Mesendoderm (in vitro differentiated cells): ENCODE results near the gene FLOT1.
"Not testable (repeated sequence)": the region's sequence is repeated elsewhere in the genome, so short reads cannot be mapped to it uniquely, and the experiment has no call there.

ENCODE experiments used
- DNase-seq: peaks from one replicate; pipeline ENCODE4 v3.0.0; 2013
- H2AK5ac ChIP-seq: 2 replicates; pipeline ENCODE4 v1.6.1; 2013; ENCODE audit warnings: low read length, inconsistent platforms
- H2BK120ac ChIP-seq: 2 replicates; pipeline ENCODE4 v1.6.1; 2013; ENCODE audit warnings: low read depth, mild to moderate bottlenecking, low read length, moderate library complexity, mixed read lengths
- H2BK15ac ChIP-seq: replicated peaks from 2 replicates; pipeline ENCODE4 v1.6.1; 2013; ENCODE audit warnings: low read depth, mild to moderate bottlenecking, moderate library complexity
- H2BK5ac ChIP-seq: 2 replicates; pipeline ENCODE4 v1.6.1; 2013; ENCODE audit warnings: low read length, inconsistent platforms
- H3K18ac ChIP-seq: 2 replicates; pipeline ENCODE4 v1.6.1; 2013; ENCODE audit warnings: mild to moderate bottlenecking, low read length, mixed read lengths
- H3K23ac ChIP-seq: one replicate; pipeline ENCODE4 v1.6.1; 2013; ENCODE audit warnings: low read length
- H3K27ac ChIP-seq: 2 replicates; pipeline ENCODE4 v1.5.1; 2013; ENCODE audit warnings: low read depth, mild to moderate bottlenecking, inconsistent platforms, low read length, moderate library complexity
- H3K27me3 ChIP-seq: 2 replicates; pipeline ENCODE4 v1.6.1; 2013; ENCODE audit warnings: low read length, control low read depth, mild to moderate bottlenecking, inconsistent platforms; ENCODE audit not compliant: insufficient read depth, poor library complexity
- H3K36me3 ChIP-seq: 2 replicates; pipeline ENCODE4 v1.6.1; 2013; ENCODE audit warnings: low read length, inconsistent platforms; ENCODE audit not compliant: control insufficient read depth, insufficient read depth
- H3K4ac ChIP-seq: one replicate; pipeline ENCODE4 v1.6.1; 2013; ENCODE audit warnings: low read depth, mild to moderate bottlenecking, low read length, moderate library complexity
- H3K4me1 ChIP-seq: 2 replicates; pipeline ENCODE4 v1.6.1; 2013; ENCODE audit warnings: low read depth, low read length, inconsistent platforms; ENCODE audit not compliant: control insufficient read depth
- H3K4me2 ChIP-seq: 2 replicates; pipeline ENCODE4 v1.6.1; 2013; ENCODE audit warnings: low read length
- H3K4me3 ChIP-seq: 2 replicates; pipeline ENCODE4 v1.5.1; 2013; ENCODE audit warnings: mild to moderate bottlenecking, low read length
- H3K56ac ChIP-seq: one replicate; pipeline ENCODE4 v1.6.1; 2013; ENCODE audit warnings: low read length
- H3K79me1 ChIP-seq: 2 replicates; pipeline ENCODE4 v1.6.1; 2013; ENCODE audit warnings: low read length, inconsistent platforms
- H3K79me2 ChIP-seq: 2 replicates; pipeline ENCODE4 v1.6.1; 2013; ENCODE audit warnings: mild to moderate bottlenecking, low read length; ENCODE audit not compliant: control insufficient read depth, insufficient read depth
- H3K9ac ChIP-seq: 2 replicates; pipeline ENCODE4 v1.6.1; 2013; ENCODE audit warnings: low read length, inconsistent platforms
- H4K5ac ChIP-seq: one replicate; pipeline ENCODE4 v1.6.1; 2013; ENCODE audit warnings: low read length
- H4K8ac ChIP-seq: one replicate; pipeline ENCODE4 v1.6.1; 2013; ENCODE audit warnings: low read depth, mild to moderate bottlenecking, control low read depth, low read length, moderate library complexity
- WGBS: extraction: QIAGEN DNeasy Blood & Tissue Kit; methylation state at CpG from one replicate; pipeline ENCODE4 v1.1.7; 2013; ENCODE audit warnings: low lambda C conversion rate, missing lambda C conversion rate; ENCODE audit not compliant: insufficient coverage; ENCODE audit errors: extremely low coverage; 5-methylcytosine and 5-hydroxymethylcytosine counted together

Gene FLOT1

DNA sequence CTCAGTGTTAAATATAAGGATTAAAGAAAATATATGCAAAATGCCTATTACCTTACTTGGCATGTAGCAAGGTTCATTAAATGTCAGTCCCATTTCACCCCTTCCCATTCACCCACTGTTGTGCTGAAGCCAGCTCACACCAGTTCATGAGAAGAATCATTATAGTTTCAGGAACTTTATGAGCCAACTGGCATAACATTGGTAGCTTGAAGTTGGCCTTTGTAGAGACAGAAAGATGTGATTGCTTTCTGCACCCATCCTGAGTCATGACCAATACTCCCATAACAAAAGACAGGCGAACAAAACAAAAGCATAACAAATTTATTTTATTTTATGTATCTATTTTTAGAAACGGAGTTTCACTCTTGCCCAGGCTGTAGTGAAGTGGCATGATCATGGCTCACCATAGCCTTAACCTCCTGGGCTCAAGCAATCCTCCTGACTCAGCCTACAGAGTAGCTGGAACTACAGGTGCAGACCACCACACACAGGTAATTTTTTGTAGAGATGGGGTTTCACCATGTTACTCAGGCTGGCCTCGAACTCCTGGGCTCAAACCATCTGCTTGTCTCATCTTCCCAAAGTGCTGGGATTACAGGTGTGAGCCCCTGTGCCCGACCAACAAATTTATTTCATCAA lies 19.4 kb upstream of the FLOT1 start:
- peak overlapping the region; percentile 52 for H3K18ac ChIP-seq
- H2AK5ac ChIP-seq = peak overlapping the region; percentile 94
- no peaks in the 10 kb centered on the region for H3K79me1 ChIP-seq
- H4K5ac ChIP-seq = peak overlapping the region; percentile 6
- H2BK5ac ChIP-seq = peak overlapping the region; percentile 88
- peak overlapping the region; percentile 84 for H3K4ac ChIP-seq
- no peak overlapping the region for H4K8ac ChIP-seq
- H2BK120ac ChIP-seq = peak overlapping the region; percentile 95
- H3K9ac ChIP-seq = no peak overlapping the region
- WGBS = no CpG with 5 or more reads among the region's 4 CpGs
- H3K27ac ChIP-seq = no peak overlapping the region
- H3K56ac ChIP-seq = peak overlapping the region; percentile 69
- H2BK15ac ChIP-seq = no peak overlapping the region
- no peaks in the 10 kb centered on the region for H3K27me3 ChIP-seq
- no peak overlapping the region for H3K23ac ChIP-seq
- no peak for DNase-seq
- H3K4me2 ChIP-seq = no peak overlapping the region
- H3K79me2 ChIP-seq = no peaks in the 10 kb centered on the region
- H3K4me3 ChIP-seq = no peak overlapping the region
- no peaks in the 10 kb centered on the region for H3K36me3 ChIP-seq
- peaks cover 16% of the 10 kb centered on the region for H3K4me1 ChIP-seq

DNA sequence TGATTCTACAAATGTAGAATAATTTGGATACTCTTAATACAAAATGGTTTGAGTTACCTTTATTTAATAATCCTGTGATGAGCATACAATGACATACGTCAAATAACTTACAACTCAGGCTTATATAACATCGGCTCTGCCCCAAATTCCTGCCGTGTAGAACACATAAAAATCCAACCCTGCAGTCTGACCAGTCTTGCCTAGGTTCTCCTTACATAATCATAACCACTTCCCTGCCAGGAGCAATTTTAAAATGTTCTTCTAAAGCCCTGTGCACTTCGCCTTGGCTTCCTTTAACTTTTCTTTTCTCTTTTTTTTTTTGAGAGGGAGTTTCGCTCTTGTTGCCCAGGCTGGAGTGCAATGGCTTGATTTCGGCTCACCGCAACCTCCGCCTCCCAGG lies 18.1 kb upstream of the FLOT1 start:
- H3K4me3 ChIP-seq = no peak overlapping the region
- H2BK120ac ChIP-seq = peak overlapping the region; percentile 86
- H3K4ac ChIP-seq = peak overlapping the region; percentile 37
- WGBS = no CpG with 5 or more reads among the region's 8 CpGs
- H3K9ac ChIP-seq = no peak overlapping the region
- H3K79me2 ChIP-seq = no peaks in the 10 kb centered on the region
- H3K18ac ChIP-seq = peak overlapping the region; percentile 96
- no peak overlapping the region for H2BK15ac ChIP-seq
- H2BK5ac ChIP-seq = no peak overlapping the region
- no peak overlapping the region for H3K27ac ChIP-seq
- H3K4me1 ChIP-seq = peaks cover 12% of the 10 kb centered on the region
- H3K79me1 ChIP-seq = no peaks in the 10 kb centered on the region
- H3K27me3 ChIP-seq = no peaks in the 10 kb centered on the region
- no peaks in the 10 kb centered on the region for H3K36me3 ChIP-seq
- H2AK5ac ChIP-seq = no peak overlapping the region
- H3K4me2 ChIP-seq = no peak overlapping the region
- H3K23ac ChIP-seq = no peak overlapping the region
- no peak overlapping the region for H4K5ac ChIP-seq
- DNase-seq = no peak
- H4K8ac ChIP-seq = no peak overlapping the region
- H3K56ac ChIP-seq = no peak overlapping the region

DNA sequence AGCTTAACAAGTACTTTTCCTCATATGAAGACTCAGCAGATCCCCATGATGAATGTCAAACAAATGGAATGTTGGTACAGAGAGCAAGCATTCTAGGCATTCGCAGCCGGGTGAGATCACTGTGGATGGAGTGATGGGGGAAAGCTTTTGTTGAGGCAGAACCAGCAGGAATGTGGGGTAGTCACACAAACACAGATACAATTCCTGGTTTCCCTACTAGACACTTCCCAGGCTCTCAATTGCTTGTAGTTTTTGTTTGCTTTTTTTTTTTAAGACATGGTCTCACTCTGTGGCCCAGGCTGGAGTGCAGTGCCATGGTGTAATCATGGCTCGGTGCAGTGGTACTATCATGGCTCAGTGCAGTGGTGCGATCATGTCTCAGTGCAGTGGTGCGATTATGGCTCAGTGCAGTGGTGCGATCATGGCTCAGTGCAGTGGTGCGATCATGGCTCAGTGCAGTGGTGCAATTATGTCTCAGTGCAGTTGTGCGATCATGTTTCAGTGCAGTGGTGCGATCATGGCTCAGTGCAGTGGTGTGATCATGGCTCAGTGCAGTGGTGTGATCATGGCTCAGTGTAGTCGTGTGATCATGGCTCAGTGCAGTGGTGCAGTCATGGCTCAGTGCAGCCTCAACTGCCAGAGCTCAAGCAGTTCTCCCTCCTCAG lies 17.2 kb upstream of the FLOT1 start:
- Histone ChIP-seq H2BK15ac (no peak overlapping the region), H3K4me2 (no peak overlapping the region), H3K27ac (peak overlapping the region; percentile 6), H4K5ac (no peak overlapping the region), H3K23ac (peak overlapping the region; percentile 91), H2AK5ac (peak overlapping the region; percentile 96), H3K4me1 (peaks cover 12% of the 10 kb centered on the region), H3K4me3 (no peak overlapping the region), H3K36me3 (no peaks in the 10 kb centered on the region), H2BK5ac (peak overlapping the region; percentile 91), H3K9ac (no peak overlapping the region), H3K56ac (peak overlapping the region; percentile 73), H3K18ac (peak overlapping the region; percentile 28), H2BK120ac (no peak overlapping the region), H3K79me1 (no peaks in the 10 kb centered on the region), H3K27me3 (no peaks in the 10 kb centered on the region), H3K4ac (no peak overlapping the region), H4K8ac (no peak overlapping the region), H3K79me2 (no peaks in the 10 kb centered on the region)
- DNase-seq = peak; percentile 96
- WGBS = no CpG with 5 or more reads among the region's 10 CpGs

DNA sequence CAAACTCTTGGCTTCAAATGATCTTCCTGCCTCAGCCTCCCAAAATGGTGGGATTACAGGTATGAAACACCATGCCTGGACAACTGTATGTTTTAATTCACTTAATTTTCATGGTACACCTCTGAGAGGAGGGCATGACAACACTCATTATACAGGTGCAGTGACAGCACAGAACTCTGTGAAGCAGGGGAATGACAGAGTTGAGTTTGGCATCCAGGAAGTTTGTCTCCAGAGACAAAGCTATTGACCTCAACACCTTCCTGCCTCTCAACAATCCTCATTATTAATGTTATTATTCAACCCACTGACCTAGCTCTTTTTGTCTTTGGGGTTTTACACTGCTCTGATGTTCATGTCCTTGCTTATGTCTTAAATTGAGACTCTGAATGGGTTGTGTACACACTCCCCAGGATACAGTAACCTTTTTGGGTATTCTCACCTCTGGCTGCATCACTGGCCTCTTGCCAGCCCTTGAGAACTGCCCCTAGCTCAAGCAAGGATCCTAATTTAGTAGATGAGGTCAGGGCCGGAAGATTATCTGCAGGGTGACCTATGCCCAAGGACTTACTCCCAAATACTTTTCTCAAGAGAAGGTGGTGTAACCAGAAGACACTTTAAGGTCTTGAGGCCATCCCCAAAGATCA lies 14.9 kb upstream of the FLOT1 start:
- H2AK5ac ChIP-seq = peak overlapping the region; percentile 18
- H3K23ac ChIP-seq = no peak overlapping the region
- peaks cover 3% of the 10 kb centered on the region for H3K4me1 ChIP-seq
- H2BK120ac ChIP-seq = peak overlapping the region; percentile 73
- H3K4me3 ChIP-seq = no peak overlapping the region
- H3K18ac ChIP-seq = peak overlapping the region; percentile 76
- H3K27ac ChIP-seq = no peak overlapping the region
- H3K4ac ChIP-seq = no peak overlapping the region
- no peak for DNase-seq
- H3K56ac ChIP-seq = peak overlapping the region; percentile 44
- H3K4me2 ChIP-seq = no peak overlapping the region
- H3K9ac ChIP-seq = no peak overlapping the region
- no peaks in the 10 kb centered on the region for H3K27me3 ChIP-seq
- peak overlapping the region; percentile 28 for H2BK5ac ChIP-seq
- no CpG with 5 or more reads among the region's 1 CpG for WGBS
- H2BK15ac ChIP-seq = peak overlapping the region; percentile 21
- H3K36me3 ChIP-seq = no peaks in the 10 kb centered on the region
- H3K79me1 ChIP-seq = no peaks in the 10 kb centered on the region
- H4K8ac ChIP-seq = no peak overlapping the region
- no peaks in the 10 kb centered on the region for H3K79me2 ChIP-seq
- H4K5ac ChIP-seq = peak overlapping the region; percentile 68

DNA sequence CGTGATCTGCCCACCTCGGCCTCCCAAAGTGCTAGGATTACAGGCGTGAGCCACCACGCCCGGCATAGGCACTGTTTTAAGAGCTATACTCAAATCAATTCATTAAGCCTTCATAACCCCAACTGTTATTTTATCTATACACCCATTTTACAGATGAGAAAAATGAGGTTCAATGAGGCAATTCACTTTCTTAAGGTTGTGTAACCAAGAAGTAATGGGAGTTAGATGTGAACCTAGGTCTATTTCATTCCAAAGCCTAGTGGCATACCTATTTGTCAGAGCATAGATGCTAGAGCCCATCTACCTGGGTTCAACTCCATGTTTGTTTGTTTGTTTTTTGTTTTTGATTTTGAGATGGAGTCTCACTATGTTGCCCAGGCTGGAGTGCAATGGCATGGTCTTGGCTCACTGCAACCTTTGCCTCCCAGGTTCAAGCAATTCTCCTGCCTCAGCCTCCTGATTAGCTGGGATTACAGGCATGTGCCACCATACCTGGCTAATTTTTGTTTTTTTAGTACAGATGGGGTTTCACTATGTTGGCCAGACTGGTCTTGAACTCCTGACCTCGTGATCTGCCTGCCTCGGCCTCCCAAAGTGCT lies 14.0 kb upstream of the FLOT1 start:
- not testable (repeated sequence) for H4K5ac ChIP-seq, H3K4me1 ChIP-seq, H3K79me2 ChIP-seq, H3K56ac ChIP-seq, H3K4me3 ChIP-seq, H2BK120ac ChIP-seq, DNase-seq, H3K23ac ChIP-seq, H4K8ac ChIP-seq, H3K79me1 ChIP-seq, H3K18ac ChIP-seq, H3K9ac ChIP-seq, H3K36me3 ChIP-seq, H2BK15ac ChIP-seq, H3K4ac ChIP-seq, H3K27ac ChIP-seq, H3K4me2 ChIP-seq, H2AK5ac ChIP-seq, H3K27me3 ChIP-seq, H2BK5ac ChIP-seq
- no CpG with 5 or more reads among the region's 7 CpGs for WGBS
